Calu3 (cell line): ENCODE measurements around the gene TP63. TPM values are rescaled to one million over a fixed set of nuclear protein-coding genes. Genes with fewer than 3 reads are reported as not detected.

Experiments
- BruUV-seq: library from RNA; stranded (reverse); fragments of 400-500 nt; replicated peaks from 2 replicates; lab custom pipeline; 2021; lab: Mats Ljungman, UMichigan
- CTCF ChIA-PET: fragments of 300-600 bp; sonication (Branson Sonifier 250); formaldehyde crosslinking; loops from one replicate; lab custom pipeline; 2022; ENCODE audit warnings: antibody characterized with exemption; lab: Charles Lee
- DNase-seq: peaks from one replicate; pipeline ENCODE4 v3.0.0; 2022
- H3K27ac Mint-ChIP-seq: one replicate; pipeline ENCODE4 v1.8.0; 2022; ENCODE audit warnings: mixed read lengths; ENCODE audit not compliant: unreplicated experiment
- H3K27me3 Mint-ChIP-seq: one replicate; pipeline ENCODE4 v1.8.0; 2022; ENCODE audit warnings: mixed read lengths; ENCODE audit not compliant: unreplicated experiment
- H3K36me3 Mint-ChIP-seq: one replicate; pipeline ENCODE4 v1.8.0; 2022; ENCODE audit warnings: mild to moderate bottlenecking, moderate library complexity, mixed read lengths; ENCODE audit not compliant: insufficient read depth, unreplicated experiment
- H3K4me1 Mint-ChIP-seq: one replicate; pipeline ENCODE4 v1.8.0; 2022; ENCODE audit warnings: mild to moderate bottlenecking, low read depth, mixed read lengths; ENCODE audit not compliant: unreplicated experiment
- H3K4me3 Mint-ChIP-seq: one replicate; pipeline ENCODE4 v1.8.0; 2022; ENCODE audit warnings: mild to moderate bottlenecking, low read depth, moderate library complexity, mixed read lengths; ENCODE audit not compliant: unreplicated experiment
- H3K9me3 Mint-ChIP-seq: one replicate; pipeline ENCODE4 v1.8.0; 2022; ENCODE audit warnings: low read depth, mixed read lengths; ENCODE audit not compliant: unreplicated experiment
- intact Hi-C: fragments of 100-400 bp; cut with micrococcal nuclease; formaldehyde crosslinking; loops from one replicate; pipeline ENCODE4 v1.10.0; 2022; ENCODE audit not compliant: unreplicated experiment
- total RNA-seq: library from RNA; stranded (reverse); gene quantifications from 2 replicates; pipeline ENCODE4 v1.2.3, GENCODE V29; 2022
- TF ChIP-seq, protein P1 (sequence below): fragments of 200-600 bp; IDR thresholded peaks from one replicate; pipeline ENCODE4 v1.8.0; 2022; ENCODE audit warnings: antibody characterized with exemption; ENCODE audit not compliant: unreplicated experiment

Gene TP63
- total RNA-seq, 1 experiment from 2014 or later: not detected

DNA sequence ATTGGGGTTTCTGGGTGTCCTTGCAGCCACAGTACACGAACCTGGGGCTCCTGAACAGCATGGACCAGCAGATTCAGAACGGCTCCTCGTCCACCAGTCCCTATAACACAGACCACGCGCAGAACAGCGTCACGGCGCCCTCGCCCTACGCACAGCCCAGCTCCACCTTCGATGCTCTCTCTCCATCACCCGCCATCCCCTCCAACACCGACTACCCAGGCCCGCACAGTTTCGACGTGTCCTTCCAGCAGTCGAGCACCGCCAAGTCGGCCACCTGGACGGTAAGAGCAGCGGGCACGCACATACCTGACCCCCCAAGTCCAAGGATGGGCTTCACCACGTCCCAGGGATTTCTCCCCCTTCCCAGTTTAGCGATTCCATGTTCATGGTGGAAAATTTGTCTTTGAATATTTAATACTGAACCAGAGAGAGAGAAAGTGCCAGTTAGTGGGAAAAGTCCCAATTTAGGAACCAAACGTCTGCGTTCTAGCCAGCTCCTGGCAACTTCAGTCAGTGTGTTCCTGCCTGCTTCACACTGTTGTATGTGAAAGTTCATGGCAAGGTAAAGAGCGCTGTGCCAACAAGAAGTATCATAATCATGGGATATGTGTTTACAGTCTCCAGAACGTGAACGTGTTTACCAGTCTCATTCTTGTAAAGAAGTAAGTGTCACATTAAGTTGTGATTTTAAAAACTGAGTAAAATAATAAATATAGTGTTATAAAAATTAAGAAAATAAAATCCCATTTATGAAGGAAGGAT is 177.2 kb downstream of the TP63 start:
- Mint-ChIP-seq H3K4me3 (no peak overlapping the region), H3K4me1 (peaks cover 8% of the 10 kb centered on the region), H3K36me3 (no peaks in the 10 kb centered on the region), H3K27me3 (no peaks in the 10 kb centered on the region), H3K9me3 (no peaks in the 10 kb centered on the region), H3K27ac (no peak overlapping the region)
- intact Hi-C loops: no loop called here
- TF ChIP-seq, protein P1, sequence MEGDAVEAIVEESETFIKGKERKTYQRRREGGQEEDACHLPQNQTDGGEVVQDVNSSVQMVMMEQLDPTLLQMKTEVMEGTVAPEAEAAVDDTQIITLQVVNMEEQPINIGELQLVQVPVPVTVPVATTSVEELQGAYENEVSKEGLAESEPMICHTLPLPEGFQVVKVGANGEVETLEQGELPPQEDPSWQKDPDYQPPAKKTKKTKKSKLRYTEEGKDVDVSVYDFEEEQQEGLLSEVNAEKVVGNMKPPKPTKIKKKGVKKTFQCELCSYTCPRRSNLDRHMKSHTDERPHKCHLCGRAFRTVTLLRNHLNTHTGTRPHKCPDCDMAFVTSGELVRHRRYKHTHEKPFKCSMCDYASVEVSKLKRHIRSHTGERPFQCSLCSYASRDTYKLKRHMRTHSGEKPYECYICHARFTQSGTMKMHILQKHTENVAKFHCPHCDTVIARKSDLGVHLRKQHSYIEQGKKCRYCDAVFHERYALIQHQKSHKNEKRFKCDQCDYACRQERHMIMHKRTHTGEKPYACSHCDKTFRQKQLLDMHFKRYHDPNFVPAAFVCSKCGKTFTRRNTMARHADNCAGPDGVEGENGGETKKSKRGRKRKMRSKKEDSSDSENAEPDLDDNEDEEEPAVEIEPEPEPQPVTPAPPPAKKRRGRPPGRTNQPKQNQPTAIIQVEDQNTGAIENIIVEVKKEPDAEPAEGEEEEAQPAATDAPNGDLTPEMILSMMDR: no peak
- no TSS peak for BruUV-seq
- DNase-seq: no peak
- CTCF ChIA-PET: no interaction called here

DNA sequence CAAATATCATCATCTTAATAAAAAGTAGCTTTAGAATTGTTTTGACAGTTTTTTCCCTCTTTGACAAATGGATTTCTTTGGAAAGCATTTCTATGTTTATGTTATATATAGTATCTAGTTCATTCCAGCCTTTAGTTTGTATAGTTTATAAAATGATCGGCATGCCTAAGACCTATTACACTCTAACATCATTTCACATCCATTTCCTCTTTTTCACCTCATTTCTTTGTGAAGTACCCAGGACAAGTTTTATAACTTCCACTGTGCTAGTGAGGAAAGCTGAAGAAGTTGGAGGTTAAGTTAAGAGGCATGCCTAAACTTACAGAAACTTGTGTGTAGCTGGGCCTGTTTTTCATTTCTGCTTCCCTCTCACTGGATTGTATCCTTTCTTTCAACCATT is 178.4 kb downstream of the TP63 start:
- TF ChIP-seq, protein P1: no peak

DNA sequence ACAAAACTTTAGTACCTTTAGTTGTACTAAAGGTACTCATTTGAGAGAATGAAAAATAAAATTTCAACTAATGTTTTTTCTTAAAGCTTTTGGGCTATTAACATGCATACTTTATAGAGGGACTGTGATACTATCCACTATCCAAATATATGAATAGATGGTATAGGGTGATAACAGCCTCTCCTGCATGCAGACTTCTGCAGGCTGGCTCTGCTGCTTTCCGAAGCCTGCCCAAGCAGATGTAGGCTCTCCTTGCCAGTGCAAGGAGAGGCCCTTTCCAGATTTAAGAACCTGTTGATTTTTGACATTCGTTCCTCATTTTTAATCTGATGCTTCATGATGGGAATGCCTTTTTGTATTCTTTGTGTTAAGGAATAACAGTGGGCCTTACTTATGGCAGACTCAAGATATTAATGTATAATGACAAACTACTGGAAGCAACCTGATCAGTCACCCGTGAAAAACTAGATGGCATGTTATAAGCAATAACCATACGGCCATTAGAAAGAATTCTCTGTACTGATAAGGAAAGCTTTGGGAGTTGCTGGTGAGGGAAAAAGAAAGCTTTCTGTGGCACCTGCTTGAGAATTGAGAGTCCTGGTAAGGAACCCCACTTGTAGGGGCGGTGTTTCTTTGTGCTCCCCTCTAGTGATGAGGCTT is 181.7 kb downstream of the TP63 start:
- Mint-ChIP-seq H3K36me3 (no peaks in the 10 kb centered on the region), H3K9me3 (no peaks in the 10 kb centered on the region), H3K4me3 (no peak overlapping the region), H3K27me3 (no peaks in the 10 kb centered on the region), H3K4me1 (no peaks in the 10 kb centered on the region), H3K27ac (no peak overlapping the region)
- intact Hi-C loops: no loop called here
- no TSS peak for BruUV-seq
- TF ChIP-seq, protein P1: no peak
- CTCF ChIA-PET: no interaction called here
- DNase-seq: no peak

More for the DNA sequence above, 178.4 kb downstream of the TP63 start:
- no peaks in the 10 kb centered on the region for H3K36me3 Mint-ChIP-seq
- no peak for DNase-seq
- no TSS peak for BruUV-seq
- no peaks in the 10 kb centered on the region for H3K27me3 Mint-ChIP-seq
- no peak overlapping the region for H3K27ac Mint-ChIP-seq
- H3K4me3 Mint-ChIP-seq: no peak overlapping the region
- CTCF ChIA-PET: interaction anchor here (0.5 to 0.6 kb wide), 2 partner anchors 95 to 511 kb away, joined by 3 to 5 read pairs; no protein-coding TSS in a partner anchor
- intact Hi-C loops: no loop called here
- H3K4me1 Mint-ChIP-seq: peaks cover 8% of the 10 kb centered on the region
- H3K9me3 Mint-ChIP-seq: no peaks in the 10 kb centered on the region

DNA sequence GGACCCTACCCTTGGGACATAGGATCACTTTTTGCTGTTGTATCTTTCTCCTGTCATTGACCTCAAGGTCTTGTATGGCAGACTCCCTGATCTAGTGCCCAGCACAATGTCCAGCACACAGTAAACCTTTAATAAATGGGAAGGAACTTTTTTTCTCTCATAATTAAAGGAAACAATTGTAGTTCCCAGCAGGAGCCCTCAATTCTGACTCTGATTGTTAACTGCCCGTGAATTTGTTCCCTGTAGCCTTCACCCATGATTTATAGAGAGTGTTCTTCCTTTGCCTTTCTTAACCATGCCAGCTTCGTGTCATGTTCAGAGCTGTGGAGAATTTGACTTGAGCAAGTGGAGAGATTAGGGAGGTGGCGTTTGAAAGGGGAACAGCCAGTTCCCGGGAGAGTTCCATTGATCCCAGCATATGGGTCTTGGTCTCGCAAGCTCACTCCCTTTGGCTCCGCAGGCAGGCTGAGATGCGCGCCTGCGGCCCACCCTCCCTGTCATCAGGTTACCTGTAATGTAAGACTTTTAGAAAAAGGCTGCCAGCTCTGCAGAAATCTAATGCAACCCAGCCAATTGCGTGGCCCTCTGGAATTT is 182.6 kb downstream of the TP63 start:
- TF ChIP-seq, protein P1: no peak
- intact Hi-C loops: no loop called here
- no TSS peak for BruUV-seq
- no peak for DNase-seq
- no peaks in the 10 kb centered on the region for H3K27me3 Mint-ChIP-seq
- CTCF ChIA-PET: no interaction called here
- no peak overlapping the region for H3K4me3 Mint-ChIP-seq
- H3K9me3 Mint-ChIP-seq: no peaks in the 10 kb centered on the region
- no peak overlapping the region for H3K27ac Mint-ChIP-seq
- no peaks in the 10 kb centered on the region for H3K36me3 Mint-ChIP-seq
- H3K4me1 Mint-ChIP-seq: no peaks in the 10 kb centered on the region
